HG03175 (cell line): Measurements from ENCODE around the gene NDUFS7.

Experiments used
- ATAC-seq: cut with Tn5 transposase; IDR thresholded peaks from one replicate; pipeline ENCODE4 v1.9.1; 2021; ENCODE audit warnings: mild to moderate bottlenecking, moderate library complexity; ENCODE audit not compliant: unreplicated experiment

The NDUFS7 gene

DNA sequence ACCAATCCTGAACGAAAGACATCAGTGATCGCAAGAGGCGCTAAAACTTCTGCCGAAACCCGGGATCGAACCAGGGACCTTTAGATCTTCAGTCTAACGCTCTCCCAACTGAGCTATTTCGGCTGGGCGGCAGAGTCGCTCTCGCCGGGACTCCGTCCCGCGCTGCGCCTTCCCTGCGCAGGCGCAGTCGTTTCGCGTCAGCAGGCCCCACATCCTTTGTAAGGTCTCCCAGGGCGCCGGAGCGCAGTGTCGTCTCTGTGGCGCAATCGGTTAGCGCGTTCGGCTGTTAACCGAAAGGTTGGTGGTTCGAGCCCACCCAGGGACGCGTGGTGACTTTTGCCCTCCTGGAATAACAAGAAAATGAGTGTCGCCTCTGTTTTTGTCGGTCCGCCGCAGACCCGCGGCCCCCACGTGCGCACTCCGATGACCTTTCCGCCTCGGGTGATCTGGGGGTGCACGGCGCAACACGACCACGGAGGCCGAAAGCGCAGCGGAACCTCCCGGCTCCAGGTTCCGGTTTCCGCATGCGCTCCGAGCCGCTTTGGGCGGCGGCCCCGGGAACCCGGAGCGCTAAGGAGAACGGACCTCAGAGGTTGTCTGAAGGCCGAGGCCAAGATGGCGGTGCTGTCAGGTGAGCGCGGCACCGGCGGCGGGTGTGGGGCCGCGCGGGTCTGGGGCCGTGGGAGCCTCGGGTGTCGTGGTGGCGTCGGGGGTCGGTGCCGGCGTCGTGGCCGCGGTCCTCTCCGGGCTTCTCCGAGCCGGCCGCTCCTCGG lies at the start of gene NDUFS7:
Gene NDUFS7 (plus strand): TSS at position 596 of the 773 bp plus-strand sequence. CDS start 20 bp downstream, at position 616.
- ATAC-seq = peak; percentile 71

DNA sequence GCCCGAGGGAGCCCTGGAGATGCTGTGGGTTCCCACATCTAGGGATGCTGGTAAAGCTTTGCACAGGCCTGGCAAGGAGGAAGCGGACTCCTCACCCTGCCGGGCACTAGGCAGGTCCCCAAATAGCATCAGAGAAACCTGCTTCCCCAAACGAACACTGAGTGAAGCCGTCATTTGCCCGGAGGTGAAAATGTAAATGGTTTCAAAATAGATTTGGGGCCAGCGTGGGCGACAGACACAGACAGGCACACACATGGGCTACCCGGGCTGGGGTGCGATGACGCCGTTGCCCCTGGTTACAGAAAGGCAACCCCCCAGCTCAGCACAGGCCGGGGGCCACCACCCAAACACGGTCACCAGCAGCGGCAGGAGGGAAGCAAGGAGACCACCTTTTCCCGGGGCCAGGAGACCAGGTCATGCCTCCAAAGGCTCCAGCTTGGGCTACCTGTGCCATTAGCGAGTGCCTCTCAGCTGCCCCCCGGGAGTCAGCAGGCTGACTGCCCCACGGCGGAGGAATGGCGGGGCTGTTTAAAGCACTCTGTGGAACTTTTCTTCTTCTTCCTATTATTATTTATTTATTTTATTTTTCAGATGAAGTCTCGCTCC lies 47.5 kb upstream of the NDUFS7 start:
- ATAC-seq = no peak

DNA sequence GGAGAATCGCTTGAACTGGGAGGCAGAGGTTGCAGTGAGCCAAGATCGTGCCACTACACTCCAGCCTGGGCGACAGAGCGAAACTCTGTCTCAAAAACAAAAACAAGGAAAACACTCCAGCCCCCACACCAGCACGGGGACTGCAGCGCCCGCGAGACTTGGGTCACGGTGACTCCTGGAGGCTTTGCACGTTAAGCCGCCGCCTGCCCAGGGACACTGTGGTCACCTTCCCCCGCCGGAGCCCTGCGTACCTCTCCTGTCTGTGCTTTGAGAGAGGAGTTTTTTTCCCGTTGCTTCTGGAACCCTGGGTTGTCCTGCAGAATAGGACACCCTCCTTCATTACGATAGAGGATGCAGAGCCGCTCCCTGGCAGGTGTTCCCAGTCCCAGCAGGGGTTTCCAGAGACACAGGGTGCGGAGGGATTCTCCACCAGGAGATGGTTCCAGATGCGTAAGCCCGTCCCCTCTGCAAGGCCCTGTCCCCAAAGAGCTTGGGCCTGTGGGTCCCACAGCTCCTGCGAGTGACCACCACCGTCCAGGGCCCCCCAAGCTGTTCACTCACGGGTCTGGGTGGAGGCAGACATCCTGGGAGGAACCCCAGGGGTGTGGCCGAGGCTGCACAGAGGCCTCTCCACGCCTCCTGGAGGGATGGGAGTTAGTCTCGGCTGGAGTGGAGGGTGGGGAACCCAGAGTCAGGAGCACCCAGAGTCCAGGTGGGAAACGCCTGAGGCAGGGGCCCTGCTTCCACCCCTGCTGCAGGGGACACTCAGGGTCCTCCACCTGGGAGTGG lies 42.8 kb upstream of the NDUFS7 start:
- no peak for ATAC-seq

DNA sequence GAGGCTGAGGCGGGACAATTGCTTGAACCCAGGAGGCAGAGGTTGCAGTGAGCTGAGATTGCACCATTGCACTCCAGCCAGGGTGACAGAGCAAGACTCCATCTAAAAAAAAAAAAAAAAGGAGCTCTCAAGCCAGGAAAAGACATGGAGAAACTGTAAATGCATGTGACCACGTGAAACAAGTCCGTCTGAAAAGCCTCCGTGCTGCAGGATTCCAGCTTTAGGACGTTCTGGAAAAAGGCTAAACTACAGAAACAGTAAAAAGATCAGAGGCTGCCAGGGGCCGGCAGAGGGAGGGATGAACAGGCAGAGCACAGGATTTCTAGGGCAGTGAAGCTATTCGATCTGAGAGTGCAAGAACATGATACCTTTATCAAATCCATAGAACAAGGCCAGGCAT lies 40.7 kb upstream of the NDUFS7 start:
- ATAC-seq = no peak

DNA sequence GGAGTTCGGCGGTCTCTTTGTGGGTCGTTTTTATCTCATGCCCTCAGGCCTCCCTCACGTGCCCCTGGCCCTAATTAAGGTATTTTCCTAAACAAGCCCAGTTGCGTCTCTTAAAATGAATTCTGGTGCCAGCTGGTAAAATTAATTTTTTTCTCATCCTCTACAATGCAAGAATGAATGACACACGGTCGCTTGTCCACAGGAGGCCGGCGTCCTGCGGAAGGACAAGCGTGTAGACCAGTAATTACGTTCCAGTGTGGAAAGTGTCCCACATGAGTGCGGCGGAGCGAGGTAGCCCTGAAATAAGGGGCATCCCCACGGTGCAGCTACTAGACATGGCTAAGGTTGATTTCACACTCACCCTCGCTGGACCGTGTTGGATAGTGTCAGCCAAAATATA lies 34.5 kb upstream of the NDUFS7 start:
- no peak for ATAC-seq

DNA sequence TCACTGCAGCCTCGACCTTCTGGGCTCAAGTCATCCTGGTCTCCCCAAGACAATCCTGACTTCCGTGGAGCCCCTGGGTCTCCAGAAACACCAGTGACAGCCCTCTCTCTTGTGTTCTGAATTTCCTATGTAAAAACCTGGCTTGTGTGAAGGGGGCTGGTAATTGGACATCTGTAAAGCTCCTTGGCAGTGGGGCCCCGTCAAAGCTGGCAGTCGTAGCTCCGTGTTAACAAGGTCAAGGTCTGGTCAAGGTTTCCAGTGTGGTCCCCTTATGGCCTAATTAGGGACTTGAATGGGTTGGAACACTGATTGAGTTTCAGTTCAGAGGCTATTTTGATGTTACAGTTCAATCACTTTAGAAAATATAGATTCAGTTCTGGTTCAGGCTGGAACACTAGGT lies 32.8 kb upstream of the NDUFS7 start:
- ATAC-seq = no peak

DNA sequence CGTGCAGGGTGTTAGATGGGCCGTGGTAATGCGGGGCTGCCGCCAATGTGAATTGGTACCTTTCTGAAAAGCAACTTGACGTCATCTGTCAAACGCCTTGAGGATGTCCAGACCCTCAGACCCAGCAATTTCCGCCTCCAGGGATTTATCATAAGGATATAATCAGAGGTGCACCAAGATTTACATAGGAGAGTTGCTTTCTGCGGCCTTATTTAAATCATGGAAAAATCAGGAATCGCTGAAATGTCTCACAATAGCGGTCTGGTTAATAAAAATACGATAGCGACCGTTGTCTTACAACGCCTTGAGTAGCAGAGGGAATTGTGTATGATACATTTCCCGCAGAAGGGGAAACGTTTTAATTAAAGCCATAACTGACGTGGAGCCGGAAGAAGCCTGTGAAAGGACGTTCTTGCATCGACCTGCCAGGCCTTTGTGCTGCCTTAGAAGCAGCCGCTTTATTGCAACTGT lies 32.3 kb upstream of the NDUFS7 start:
- ATAC-seq = no peak

DNA sequence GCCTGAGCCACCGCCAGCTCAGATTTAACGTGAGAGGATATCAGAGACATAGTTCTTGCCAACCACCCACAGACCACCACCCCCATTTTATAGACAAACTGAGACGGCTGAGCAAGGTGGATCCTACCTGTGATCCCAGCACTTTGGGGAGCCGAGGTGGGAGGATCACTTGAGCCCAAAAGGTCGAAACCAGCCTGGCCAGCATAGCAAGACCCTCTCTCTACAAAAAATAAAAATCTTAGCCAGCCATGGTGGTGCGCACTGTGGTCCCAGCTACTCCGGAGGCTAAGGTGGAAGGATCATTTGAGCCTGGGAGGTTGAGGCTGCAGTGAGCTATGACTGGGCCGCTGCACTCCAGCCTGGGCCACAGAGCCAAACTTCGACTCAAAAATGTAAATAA lies 30.6 kb upstream of the NDUFS7 start:
- ATAC-seq = no peak

DNA sequence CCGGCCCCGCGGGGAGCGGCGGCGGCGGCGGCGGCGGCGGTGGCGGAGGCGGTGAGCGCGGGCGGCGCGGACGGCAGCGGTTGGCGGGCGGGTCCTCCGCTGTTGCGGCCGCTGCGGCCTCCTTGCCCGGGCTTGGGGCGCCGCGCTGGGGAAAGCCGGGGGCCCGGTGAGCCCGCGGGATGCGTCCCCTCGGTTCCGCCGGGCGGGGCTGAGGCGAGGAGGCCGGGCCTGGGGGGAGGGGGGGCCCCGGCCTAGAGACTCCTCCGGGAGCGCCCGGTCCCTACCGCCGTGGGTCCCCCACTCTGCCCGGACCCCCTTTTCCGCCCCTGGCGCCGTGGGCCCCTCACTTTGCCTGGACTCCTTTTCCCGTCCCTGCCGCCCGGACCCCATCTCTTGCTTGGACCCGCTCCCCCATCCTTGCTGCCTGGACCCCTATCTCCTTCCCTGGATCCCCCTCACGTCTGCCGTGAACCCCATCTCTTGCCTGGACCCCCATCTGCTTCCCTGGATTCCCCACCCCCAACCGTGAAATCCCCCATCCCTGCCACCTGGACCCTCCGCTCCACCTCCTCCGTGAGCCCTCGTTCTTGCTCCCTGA lies 28.6 kb upstream of the NDUFS7 start:
- no peak for ATAC-seq

DNA sequence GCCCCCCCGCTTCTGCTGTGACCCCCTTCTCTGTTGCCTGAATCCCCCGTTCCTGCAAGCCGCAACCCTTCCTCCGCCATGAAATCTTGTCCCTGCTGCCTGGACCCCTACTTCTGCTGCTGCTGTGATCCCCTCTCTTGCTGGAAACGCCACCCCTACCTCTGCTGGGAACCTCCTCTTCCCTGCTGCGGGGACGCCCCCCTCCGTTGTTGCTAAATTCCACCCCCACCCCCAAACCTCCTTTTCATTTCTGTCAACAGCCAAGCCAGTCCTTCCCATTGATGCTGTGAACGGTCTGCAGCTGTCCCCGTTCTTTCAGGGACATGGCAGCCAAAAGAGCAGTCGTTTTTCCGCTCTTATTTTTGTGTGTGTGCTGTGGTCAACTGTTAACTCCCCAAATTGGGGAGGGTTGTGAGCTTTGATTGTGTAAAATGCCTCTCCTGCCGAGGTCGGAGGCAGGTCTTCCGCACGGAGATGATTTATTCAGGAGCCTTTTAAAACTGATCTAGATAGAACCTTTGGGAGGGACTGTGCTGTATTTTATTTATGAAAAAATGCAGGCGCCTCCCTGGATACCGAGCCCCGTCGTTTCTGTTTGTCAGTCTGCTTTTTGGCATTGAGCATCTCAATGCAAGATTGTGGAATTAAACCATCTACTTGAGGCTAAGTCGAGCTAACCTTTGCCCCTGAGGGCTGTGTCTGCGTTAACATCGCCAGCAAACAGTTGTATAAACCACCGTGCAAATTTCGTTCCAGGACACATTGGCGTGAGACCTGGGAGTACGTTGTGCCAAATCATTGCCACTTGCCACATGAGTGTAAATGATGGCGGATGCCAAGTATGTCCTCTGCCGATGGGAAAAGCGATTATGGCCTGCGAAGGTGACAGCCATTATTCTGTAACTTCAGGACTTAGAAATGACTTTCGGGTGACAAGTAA lies 27.9 kb upstream of the NDUFS7 start:
- ATAC-seq = no peak

DNA sequence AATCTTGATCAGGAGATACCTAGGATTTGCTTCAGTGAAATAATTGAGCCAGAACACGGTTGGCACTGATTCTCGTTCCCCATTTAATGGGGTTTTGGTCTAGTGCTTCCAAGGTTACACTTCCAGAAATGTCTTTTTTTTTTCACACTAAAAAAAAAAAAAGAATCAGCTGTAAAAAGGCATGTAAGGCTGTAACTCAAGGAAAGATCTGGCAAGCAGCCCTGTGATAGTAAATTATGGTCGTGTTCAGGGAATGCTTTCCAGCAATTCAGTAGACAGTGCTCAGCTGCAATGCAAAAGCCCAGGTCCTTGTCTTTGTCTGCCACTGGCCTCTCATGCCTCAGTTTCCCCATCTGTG lies 27.2 kb upstream of the NDUFS7 start:
- no peak for ATAC-seq

DNA sequence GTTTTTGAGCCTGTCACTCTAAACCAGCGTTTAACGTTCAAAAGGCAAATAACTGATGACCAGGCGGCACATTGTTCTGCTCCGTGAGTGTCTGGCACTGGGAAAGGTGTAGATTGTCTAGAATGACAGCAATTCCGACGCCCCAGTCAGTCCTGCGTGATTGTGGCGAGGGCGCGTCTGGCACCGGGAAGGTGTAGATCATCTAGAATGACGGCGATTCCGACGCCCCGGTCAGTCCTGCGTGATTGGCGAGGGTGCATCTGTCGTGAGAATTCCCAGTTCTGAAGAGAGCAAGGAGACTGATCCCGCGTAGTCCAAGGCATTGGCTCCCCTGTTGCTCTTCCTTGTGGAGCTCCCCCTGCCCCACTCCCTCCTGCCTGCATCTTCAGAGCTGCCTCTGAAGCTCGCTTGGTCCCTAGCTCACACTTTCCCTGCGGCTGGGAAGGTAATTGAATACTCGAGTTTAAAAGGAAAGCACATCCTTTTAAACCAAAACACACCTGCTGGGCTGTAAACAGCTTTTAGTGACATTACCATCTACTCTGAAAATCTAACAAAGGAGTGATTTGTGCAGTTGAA lies 26.1 kb upstream of the NDUFS7 start:
- no peak for ATAC-seq

DNA sequence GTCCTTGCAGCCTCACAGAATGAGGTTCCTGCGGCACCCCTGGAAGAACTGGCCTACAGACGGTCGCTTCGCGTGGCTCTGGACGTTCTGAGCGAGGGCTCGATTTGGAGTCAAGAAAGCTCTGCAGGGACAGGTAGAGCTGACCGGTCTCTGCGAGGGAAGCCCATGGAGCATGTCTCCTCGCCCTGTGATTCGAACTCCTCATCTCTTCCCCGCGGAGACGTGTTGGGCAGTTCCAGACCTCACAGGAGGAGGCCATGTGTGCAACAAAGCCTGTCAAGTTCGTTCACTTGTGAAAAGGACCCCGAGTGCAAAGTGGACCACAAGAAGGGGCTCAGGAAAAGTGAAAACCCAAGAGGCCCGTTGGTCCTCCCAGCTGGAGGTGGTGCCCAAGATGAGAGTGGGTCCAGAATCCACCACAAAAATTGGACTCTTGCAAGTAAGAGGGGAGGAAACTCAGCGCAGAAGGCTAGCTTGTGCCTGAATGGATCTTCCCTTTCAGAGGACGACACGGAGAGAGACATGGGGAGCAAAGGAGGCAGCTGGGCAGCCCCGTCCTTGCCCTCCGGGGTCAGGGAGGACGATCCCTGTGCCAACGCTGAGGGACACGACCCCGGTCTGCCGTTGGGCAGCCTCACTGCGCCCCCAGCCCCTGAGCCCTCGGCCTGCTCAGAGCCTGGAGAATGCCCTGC lies 23.4 kb upstream of the NDUFS7 start:
- ATAC-seq = no peak

DNA sequence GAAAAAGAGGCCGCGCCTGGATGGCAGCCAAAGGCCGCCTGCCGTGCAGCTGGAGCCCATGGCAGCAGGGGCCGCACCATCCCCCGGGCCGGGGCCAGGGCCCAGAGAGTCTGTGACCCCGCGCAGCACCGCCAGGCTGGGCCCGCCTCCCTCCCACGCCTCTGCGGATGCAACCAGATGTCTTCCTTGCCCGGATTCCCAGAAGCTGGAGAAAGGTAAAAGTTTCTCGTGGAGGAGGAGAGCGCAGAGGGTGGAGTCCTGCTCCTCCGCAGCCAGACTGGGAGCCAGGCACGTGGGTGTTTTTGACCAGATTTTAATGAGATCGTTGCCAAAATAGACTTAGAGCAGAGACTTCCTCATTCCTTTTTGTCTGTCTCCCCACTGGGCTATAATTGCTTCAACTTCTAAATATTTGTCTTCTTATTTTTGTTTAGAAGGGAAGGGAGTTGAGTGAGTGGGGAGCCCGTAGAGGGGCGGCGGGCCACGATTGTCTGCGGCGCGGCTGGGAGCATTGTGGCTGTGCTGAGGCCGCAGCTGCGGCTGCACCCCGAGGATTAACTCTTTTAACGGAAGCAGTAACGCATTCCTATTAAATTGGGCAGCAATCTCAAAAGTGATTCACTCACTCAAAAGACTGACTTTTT lies 22.8 kb upstream of the NDUFS7 start:
- no peak for ATAC-seq

DNA sequence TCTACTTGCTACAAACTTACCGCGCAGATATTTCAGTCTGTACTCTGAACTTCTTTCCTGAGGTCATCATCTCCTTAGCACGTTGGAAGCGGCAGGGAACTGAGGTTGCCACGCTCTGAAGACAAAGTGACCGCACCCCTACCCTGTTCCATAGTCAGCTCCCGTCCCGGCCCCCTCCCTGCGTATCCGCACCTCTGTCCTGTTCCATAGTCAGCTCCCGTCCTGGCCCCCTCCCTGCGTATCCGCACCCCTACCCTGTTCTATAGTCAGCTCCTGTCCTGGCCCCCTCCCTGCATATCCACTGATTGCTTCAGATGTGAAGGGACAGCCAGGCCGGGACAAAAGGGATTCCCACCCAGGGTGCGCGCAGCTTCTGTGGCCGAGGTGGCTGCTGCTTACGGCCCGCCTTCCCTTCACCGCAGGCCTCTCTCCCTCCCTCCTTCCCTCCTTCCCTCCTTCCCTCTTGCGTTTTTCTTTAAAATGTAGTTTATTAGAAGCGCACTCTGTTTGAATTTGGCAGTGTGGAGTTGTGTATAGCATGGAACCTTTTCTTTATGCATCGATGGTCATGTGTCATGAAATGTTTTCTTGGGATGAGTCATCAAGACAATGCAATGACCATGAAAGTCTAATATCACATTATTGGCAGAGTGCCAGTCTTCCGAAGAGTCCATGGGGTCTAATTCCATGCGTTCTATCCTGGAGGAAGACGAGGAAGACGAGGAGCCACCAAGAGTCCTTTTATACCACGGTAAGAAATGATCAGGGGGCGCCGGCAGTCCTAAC lies 21.9 kb upstream of the NDUFS7 start:
- ATAC-seq = no peak

DNA sequence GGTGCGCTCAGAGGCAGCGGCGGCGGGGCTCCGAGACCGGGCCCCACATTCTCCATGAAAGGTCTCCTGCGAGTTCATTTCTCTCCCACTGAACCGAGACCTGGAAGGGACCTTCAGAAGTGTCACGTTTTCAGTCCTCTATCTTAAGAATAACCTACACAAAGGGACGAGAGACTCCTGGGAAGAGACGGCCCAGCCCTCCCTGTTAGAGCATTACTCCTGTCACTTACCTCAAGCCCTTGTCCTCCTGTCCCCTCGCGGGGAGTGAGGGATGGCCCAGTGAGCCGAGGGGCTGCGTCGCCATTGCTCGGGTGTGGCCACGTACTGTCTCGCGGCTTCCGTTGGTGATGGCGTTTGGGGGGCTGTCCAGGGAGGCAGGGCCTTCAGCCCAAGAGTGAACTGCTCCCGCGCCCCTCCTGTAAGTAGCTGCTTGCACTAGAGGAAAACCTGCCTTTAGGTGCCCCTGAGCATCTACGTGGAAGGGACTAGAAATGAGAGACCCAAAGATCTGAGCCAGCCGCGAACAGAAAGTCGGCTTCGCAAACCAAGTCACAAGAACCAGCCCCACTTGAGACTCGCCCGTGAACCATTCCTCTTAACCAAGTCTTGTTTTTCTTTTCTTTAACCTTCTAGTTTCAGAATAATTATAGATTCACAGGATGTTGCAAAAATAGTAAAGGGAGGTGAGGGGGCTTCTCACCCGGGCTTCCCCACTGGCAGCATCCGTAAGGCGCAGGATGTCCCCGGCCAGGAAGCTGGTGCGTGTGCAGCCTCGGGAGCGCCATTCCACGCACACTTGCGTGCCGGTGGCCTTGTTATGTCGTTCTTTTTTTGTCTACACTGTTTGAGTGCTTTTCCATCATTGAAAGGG lies 21.1 kb upstream of the NDUFS7 start:
- ATAC-seq = no peak

DNA sequence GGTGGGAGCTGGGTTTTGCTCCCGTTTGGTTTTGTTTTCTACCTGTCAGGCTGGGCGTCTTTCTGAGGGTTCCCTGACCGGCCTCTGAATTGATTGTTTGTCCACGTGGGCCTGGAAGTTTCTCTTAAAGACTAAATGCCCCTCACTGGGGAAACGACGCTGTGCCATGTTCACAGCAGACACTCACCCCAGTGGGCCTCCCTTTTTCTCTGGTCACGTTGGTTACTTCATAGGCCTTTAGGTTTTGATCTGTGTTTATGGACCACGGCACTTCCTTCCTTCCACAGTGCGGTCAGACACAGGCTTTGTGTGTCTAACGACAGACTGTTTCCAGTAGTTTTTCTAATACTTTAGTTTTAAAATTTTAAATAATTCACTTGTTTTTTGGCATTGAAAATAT lies 20.1 kb upstream of the NDUFS7 start:
- ATAC-seq = no peak
